Esophagus squamous epithelium (tissue), 5 donors: Measurements from ENCODE around the gene REM1. TPM values are rescaled to one million over a fixed set of nuclear protein-coding genes. Genes with fewer than 3 reads are reported as not detected.
A peak's percentile ranks its signal among the peaks of the same experiment; 100 is the strongest.

Experiments
- DNase-seq: peaks from one replicate; lab custom pipeline; 2025; lab: John Stamatoyannopoulos, UW
- H3K27ac ChIP-seq, 4 donors: fragments of 200-600 bp; sonication (generic); one replicate each; pipeline ENCODE4 v1.5.1; 2016 to 2019; ENCODE audit warnings: mild to moderate bottlenecking in 1 of 4
- H3K27me3 ChIP-seq, 4 donors: fragments of 200-600 bp; sonication (generic); 1 replicate in 3 of 4; 2 replicates in 1 of 4; pipeline versions ENCODE4 v1.5.1 to v1.6.0; 2017 to 2021; ENCODE audit warnings: antibody characterized with exemption in 1 of 4
- H3K36me3 ChIP-seq, 3 donors: fragments of 200-600 bp; sonication (generic); one replicate each; pipeline ENCODE4 v1.5.1; 2016 to 2019
- H3K4me1 ChIP-seq, 3 donors: fragments of 200-600 bp; sonication (generic); one replicate each; pipeline ENCODE4 v1.5.1; 2017 to 2019
- H3K4me3 ChIP-seq, 4 donors: fragments of 200-600 bp; sonication (generic); 1 replicate in 3 of 4; 2 replicates in 1 of 4; pipeline ENCODE4 v1.5.1; 2016 to 2019; ENCODE audit warnings: mild to moderate bottlenecking in 2 of 4, moderate library complexity in 1 of 4
- H3K9me3 ChIP-seq, 3 donors: fragments of 200-600 bp; sonication (generic); one replicate each; pipeline ENCODE4 v1.5.1; 2016 to 2019
- CTCF ChIP-seq, 6 experiments: fragments of 450-650 bp in 4 of 6; fragments of 200-600 bp in 2 of 6; sonication (generic) in 2 of 6; IDR thresholded peaks; one replicate each; pipeline ENCODE4 v1.5.1; 2016 to 2019; ENCODE audit warnings: antibody characterized with exemption in 6 of 6, mild to moderate bottlenecking in 4 of 6, moderate library complexity in 4 of 6
- POLR2A ChIP-seq, 4 donors: fragments of 450-650 bp; IDR thresholded peaks; one replicate each; pipeline ENCODE4 v1.6.1; 2017; ENCODE audit warnings: antibody characterized with exemption in 4 of 4, mild to moderate bottlenecking in 4 of 4, moderate library complexity in 3 of 4
- WGBS, 2 donors: methylation state at CpG; one replicate each; pipeline ENCODE4 v1.1.5; 2018; 5-methylcytosine and 5-hydroxymethylcytosine counted together
- intact Hi-C: fragments of 100-400 bp; cut with DNase I; formaldehyde crosslinking; loops from one replicate; pipeline ENCODE4 v1.15.0; 2022
- total RNA-seq, 4 donors: library from RNA; depleted of rRNA; stranded (reverse); fragments of >200 nt; gene quantifications; one replicate each; pipeline ENCODE4 v1.1.0, GENCODE V29; 2016
- donor health status: DM: yes; HTN: yes; CAD: no.

Gene REM1
- total RNA-seq, 4 donors from 2014 or later = 0.18 to 4.0 (median 1.3) TPM; not detected in 1

- peak overlapping the region in 1 of 4 donors; percentile 5 for H3K27ac ChIP-seq
- WGBS, 2 donors = 84 to 85% methylated on average over 6 to 7 of the region's 8 CpGs
- H3K4me1 ChIP-seq = peaks cover 0 to 51% (median 6%) of the 10 kb centered on the region in 3 donors
- DNase-seq = no peak
- no peak overlapping the region for H3K4me3 ChIP-seq
- no peak for TF ChIP-seq CTCF (IDR thresholded peaks at IDR 0.05)
- no peak for TF ChIP-seq POLR2A (IDR thresholded peaks at IDR 0.05)
- H3K9me3 ChIP-seq = no peaks in the 10 kb centered on the region
- H3K36me3 ChIP-seq = peaks cover 10 to 89% (median 12%) of the 10 kb centered on the region in 3 donors
- intact Hi-C loops = no loop called here
- H3K27me3 ChIP-seq = no peaks in the 10 kb centered on the region
Observed at GRCh38 chr20:31523361-31524283, 48.5 kb downstream of the REM1 start.

GRCh38 chr20:31527266-31527665 lies 52.2 kb downstream of the REM1 start:
- intact Hi-C loops = no loop called here
- Histone ChIP-seq H3K36me3 (peaks cover 16 to 99% (median 20%) of the 10 kb centered on the region in 3 donors), H3K27ac (no peak overlapping the region), H3K9me3 (no peaks in the 10 kb centered on the region), H3K4me3 (no peak overlapping the region), H3K27me3 (no peaks in the 10 kb centered on the region), H3K4me1 (peaks cover 0 to 19% (median 0%) of the 10 kb centered on the region in 3 donors)
- WGBS, 2 donors = 86 to 91% methylated on average over 6 of the region's 6 CpGs
- no peak for DNase-seq
- TF ChIP-seq POLR2A (IDR thresholded peaks at IDR 0.05) (no peak), CTCF (IDR thresholded peaks at IDR 0.05) (no peak)

Other genes starting within 250 kb of the REM1 start
- gene DEFB115, start 217.6 kb upstream of the REM1 start, total RNA-seq = not detected
- gene DEFB116, start 166.7 kb upstream of the REM1 start, total RNA-seq = not detected
- not detected for gene DEFB118, start 106.7 kb upstream of the REM1 start, total RNA-seq
- not detected for gene DEFB119, start 84.7 kb upstream of the REM1 start, total RNA-seq
- gene DEFB121, start 69.1 kb upstream of the REM1 start, total RNA-seq = not detected
- not detected for gene DEFB123, start 34.7 kb upstream of the REM1 start, total RNA-seq
- gene DEFB124, start 161 bp upstream of the REM1 start, total RNA-seq = not detected
- gene HM13, start 39.2 kb downstream of the REM1 start, total RNA-seq = 100 to 1,000 TPM in 2 of 4 donors, 10 to 100 TPM in 2; 76.3 to 162 (median 108) TPM
- 100 to 1,000 TPM; 422 to 839 (median 555) TPM for gene ID1, start 130.0 kb downstream of the REM1 start, total RNA-seq
- gene COX4I2, start 162.6 kb downstream of the REM1 start, total RNA-seq = 1 to 10 TPM in 2 of 4 donors, under 1 TPM in 1, not detected in 1; 0.83 to 3.1 (median 2.6) TPM
- gene BCL2L1, start 247.6 kb downstream of the REM1 start, total RNA-seq = 100 to 1,000 TPM in 1 of 4 donors, 10 to 100 TPM in 3; 65.4 to 105 (median 90.1) TPM